ENCODE measurements around the gene WHRN.

Gene WHRN

DNA sequence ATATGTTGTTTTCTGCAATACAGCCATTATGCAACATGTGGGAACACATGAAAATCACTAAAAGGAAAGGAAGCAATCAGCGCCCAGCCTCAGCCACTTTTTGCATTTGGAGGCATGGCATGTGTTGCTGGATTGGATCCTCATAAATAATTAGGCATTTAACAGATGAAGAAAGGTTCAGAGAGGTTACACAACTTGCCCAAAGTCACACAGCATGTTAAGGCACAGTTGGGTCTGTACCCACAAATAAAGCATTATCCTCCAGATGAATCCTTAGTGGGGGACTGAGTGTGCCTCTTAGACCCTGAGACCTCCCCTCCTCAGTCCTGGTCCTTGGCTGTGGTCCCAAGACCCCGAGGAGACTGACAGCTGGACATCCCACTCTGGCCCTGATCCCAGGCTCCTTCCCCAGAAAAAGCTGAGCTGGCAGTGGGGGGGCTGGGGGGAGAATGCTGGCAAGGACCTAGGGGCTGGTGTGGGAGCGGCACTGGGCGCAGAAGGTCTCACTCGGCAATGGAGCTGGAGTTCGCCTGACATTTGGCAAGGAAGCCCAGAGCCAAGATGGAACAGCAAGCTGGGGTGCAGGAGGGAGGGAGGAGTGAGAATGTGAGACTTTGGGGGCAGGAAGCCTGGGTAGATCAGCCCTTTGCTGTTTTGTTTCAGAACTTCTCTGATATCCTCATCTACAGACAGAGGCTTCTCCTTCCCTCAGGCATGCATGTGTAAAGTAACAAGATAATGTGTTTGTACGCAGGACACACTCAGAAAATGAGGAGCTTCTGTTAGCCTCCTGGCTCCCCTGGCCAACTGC, 110.5 kb downstream of the WHRN start:
- DNase-seq: no peak

DNA sequence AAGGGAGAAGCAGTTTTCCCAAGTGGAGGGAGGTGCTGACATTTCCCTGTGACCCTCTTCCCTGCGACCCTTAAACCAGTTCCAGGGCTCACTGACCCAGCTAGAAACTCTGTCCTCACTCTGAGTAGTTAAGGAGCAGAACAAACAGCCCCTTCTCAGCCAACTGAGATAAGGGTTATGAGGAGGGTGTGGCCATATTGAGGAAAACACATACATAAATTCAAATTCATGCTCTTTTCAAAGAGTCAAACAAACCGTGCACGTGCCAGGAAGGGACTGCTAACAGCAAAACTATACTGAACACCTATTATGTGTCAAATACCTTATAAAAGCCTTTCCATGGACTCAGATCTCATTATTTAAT, 112.5 kb downstream of the WHRN start:
- DNase-seq: no peak

DNA sequence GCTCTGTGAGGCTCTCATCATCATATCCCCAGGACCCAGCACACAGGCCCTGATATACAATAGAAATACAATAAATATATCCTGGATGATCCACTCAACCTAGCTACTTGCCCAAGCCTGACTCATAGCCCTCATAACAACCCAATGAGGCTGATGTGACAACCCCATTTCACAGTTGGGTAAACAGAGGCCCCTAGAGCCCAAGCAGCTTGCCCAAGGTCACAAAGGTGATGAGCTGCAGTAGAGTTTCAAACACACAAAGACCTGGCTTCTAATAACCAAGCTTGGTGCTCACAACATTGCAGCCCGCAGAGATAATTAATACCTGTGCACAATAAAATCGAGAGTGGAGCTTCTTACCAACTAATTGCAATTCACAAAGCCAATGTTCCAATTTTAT, 114.3 kb downstream of the WHRN start:
- DNase-seq: no peak

DNA sequence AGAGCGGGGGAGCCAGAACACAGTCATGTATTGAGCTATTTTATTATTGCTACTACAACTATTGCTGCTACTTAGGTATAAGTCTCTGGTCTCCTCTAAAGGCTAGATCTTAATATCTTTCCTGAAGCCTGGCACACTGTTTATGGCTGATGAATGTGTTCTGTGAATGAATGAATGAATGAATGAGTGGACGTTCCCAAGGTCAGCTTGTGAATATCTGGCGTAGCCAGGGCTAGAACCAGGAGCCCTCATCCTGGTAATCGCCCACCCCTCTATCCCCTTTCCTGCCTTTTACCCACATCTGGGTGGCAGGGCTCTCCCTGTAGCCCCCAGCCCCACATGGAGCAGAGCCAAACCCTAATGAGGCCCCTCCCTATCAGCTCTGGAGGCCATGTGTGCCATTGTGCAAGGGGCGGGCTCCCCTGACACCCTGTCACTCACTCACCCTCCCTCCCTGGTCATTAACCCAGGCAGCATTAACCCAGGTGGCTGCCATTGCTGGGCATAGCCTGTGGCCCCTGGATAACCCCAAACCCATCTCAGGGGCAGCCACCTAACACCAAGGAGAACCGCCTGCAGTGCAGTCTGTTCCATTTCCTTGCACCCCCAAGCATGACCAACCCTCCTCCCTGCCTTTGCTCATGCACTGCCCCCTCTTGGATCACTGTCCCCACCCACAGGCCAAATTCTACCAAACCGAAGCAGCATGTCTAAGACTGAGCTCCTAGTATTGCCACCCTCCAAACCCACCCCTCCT, 115.5 kb downstream of the WHRN start:
- no peak for DNase-seq

DNA sequence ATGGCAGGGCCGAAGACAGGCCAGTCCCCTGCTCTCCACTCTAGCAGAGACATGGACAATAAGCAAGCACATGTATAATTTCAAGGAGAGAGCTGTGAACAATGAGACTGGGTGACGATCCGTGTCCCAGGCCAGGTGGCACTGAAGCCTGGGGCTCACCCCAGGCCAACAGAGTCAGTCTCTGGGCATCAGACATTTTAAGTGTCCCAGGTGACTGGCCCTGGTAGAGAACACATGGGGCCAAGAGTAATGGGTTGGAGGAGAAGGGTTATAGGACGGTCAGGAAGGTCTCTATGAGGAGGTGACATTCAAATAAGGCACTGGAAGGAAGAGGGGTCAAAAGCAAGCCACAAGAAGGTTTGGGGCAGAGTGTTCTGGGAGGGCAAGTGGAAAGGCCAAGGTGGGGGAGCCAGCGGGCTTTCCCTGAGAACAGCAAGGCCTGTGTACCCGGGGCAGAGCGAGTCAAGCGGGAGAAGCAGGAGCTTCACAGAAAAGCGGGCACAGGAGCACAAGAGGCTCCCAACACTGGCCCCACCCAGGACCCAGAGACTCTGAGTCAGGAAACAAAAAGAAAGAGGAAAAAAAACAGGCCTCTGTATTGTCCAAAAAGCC, 116.4 kb downstream of the WHRN start:
- DNase-seq: no peak

DNA sequence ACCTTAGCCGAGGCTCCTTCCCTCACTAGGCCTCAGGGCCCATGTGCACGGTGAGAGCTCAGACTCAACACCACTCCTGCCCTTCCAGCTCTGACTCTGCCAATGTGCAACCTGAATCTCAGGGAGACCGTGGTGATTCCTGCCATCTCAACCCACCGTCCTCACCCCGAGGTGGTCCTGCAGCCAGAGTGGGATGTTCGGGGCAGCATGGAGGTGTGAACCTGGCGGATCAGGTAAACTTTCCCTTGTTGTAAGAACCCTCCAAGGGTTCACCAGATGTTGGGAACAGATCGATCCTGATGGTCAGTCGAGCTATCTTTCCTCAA, 117.0 kb downstream of the WHRN start:
- DNase-seq: no peak

DNA sequence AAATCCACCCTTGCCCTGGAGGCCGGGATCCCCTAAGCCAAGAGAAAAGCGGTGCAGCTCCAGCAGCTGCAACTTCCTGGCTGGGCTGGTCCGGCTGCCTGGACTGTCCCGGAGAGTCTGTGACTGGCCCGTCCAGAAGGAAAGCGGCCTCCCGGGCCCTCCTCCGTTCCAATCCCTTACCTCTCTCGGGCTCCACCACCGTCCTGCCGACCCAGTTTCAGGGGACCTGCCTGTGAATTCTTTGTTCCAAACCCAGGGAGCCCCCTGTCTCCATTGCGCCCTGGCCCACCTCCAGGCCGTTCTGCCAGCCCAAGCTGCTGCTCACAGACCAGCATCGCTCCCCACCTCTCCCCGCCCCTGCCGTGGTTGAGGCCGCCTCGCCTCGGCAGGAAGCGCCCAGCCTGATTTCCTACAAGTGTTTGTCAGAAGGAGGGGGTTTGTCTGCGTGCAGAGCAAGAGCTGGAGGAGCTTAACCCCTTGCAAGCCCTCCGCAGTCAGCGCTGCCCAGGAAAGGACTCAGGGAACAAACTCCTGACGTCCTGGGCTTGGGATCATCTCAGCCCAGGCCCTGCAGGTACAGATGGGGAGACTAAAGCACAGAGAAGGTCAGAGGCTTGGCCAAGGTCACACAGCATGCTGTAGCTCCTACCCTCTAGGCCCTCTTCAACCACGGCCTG, 117.5 kb downstream of the WHRN start, which contains the start of gene AKNA:
Gene AKNA (minus strand): TSS at position 303 of the 677 bp plus-strand sequence. CDS start 6,649 bp downstream, outside the sequence.
- DNase-seq: peak; percentile 85

DNA sequence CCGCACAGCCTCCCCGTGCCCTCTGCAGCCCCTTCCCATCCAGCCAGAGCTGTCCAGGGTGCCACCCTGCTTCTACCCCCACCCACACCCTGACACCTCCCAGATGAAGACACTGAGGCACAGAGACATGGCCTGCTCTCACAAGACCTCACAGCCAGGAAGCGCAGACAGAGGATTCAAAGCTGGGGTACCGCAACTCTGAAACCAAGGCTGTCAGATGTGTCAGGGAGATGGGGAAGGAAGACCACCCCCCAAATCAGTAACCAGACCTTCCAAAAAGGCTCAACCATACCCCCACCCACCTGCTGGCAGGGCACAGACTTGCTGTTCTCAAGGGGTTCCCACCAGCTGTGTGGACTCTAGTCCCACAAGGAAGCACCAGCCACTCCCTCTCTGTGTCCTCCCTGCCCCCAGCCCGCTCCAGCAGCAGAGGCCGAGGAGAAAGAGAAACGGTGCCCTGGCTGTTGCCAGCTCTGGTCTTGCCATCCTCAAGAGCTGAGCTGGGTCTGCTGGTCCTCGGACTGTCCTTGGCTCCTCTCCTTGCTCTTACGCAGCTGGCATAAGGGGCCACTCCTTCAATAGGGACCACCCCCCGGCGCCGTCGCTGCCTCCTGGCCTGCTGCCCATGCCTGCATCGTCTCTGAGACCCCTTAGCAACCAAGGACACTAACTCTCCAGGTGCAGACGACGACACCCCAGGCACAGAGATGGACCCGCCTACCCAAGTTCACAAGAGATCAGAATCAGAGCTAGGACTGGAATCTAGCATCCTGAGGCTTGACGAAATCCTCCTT, 118.2 kb downstream of the WHRN start:
- DNase-seq: no peak

DNA sequence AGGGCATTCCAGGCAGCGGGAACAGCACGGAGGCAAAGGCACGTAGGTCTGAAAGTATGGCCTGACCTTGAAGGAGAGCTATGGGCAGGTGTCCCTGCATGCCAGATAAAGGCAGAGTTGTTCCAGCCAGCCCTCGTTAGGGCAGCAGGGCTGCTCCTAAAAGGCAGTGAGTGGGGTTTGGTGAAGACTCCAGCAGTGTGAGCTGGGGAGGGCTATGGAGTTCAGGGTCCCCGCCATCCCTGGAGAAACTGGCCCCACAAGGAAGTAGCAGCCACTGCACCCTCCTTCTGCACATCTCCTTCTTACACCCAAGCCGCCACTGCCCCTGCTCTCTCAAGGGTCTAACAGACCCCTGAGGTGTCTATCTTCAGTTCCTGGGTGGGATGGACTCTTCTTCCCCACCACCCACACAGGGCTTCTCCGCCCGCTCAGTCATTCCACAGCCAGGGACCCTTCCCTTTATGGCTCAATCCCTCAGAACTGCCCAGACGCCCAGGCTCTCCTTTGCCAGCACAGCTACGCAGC, 118.8 kb downstream of the WHRN start:
- DNase-seq: no peak

DNA sequence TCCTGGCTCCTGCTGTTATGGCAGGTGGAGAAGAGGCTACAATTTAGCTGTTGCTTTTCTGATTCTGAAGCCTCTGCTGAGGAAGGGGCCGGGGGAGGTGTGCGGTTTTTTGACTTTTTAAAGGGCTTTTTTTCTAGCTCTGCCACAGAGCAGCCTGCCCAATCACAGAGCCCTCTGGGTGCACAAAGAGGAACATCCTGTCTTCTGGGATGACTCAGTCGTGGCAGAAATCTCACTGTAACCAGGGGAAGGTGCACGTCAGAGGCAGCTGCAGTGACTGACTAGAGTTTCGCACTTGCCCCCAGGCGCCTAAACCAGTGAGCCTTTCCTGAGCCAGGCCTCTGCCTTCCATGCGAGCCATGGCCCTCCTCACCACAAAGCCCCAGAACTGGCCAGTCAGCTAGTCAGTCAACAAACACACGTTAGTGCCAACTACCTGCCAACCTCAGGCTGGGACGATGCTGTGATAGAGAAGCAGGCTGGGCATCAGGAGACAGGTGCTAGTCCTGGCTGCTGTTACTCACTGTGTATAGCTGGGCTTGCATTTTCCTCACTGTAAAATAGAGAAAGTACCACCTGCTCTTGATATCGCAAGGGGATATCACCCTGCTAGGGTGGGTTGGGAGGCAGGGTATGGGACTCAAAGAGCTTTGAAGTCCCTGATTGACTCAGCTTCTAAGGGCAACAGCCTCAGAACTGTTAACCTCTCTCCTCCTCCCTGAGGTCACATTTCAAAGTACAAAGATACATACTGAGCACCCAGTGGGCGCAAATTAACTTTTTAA, 119.7 kb downstream of the WHRN start:
- DNase-seq: peak; percentile 95

DNA sequence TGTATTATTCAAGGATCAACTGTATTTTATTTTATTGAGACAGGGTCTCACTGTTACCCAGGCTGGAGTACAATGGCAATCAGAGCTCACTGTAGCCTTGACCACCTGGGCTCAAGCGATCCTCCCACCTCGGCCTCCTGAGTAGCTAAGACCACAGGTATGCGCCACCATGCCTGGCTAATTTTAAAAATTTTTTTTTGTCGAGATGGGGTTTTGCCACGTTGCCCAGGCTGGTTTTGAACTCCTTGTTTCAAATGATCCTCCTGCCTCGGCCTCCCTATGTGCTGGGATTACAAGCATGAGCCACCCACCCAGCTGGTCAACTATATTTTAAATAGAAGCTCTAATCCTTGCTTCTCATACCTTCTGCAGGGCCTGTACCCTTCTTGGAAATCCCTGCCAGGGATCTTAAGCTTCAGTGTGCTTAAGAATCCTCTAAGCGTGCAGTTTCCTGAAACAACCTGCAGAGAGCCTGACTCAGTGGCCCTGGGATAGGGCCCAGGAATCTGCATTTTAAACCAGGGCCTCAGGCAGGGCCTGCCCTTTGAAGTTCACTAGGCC, 120.4 kb downstream of the WHRN start:
- no peak for DNase-seq

DNA sequence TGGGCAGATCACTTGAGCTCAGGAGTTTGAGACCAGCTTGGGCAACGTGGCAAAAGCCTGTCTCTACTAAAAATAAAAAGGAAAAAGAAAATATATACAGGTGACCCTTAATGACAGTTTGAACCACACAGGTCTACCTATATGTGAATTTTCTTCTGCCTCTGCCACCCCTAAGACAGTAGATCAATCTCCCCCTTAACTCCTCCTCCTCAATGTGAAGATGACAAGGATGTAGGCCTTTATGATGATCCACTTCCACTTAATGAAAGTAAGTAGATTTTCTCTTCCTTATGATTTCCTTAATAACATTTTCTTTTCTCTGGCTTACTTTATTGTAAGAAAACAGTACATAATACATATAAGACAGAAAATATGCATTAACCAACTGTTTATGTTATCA, 120.9 kb downstream of the WHRN start:
- no peak for DNase-seq

DNA sequence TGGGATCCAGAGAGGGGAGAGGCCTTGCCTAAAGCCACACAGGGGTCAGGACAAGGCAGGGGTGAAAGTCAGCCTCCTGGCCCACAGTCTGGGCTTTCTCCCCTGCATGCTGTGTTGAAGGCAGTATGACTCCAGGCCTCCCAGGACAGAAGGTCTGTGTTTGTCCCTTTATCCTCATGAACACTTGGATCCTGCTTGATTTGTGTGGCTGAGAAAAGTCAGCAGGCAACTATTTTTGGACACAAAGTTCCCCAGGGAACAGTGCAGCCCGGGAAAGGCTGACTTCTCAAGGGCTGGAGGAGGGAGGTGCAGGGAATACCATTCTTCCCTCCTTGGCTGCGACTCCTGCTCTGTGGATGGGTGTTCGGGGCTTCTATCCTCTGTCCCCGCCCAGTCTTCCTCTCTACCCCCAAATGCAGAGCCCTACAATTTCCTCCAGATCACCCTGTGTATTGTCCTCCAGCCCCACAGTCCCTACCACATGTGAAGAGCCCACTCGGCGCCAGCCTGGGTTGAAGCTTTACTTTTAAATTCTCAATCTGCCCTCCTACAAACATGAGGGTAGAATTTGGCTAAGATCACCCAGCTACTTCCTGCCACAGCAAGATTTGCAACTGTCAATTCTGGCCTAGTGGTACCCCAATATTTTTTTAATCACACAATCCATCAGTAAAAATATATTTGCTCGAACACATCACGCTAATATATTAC, 121.6 kb downstream of the WHRN start:
- DNase-seq: no peak

DNA sequence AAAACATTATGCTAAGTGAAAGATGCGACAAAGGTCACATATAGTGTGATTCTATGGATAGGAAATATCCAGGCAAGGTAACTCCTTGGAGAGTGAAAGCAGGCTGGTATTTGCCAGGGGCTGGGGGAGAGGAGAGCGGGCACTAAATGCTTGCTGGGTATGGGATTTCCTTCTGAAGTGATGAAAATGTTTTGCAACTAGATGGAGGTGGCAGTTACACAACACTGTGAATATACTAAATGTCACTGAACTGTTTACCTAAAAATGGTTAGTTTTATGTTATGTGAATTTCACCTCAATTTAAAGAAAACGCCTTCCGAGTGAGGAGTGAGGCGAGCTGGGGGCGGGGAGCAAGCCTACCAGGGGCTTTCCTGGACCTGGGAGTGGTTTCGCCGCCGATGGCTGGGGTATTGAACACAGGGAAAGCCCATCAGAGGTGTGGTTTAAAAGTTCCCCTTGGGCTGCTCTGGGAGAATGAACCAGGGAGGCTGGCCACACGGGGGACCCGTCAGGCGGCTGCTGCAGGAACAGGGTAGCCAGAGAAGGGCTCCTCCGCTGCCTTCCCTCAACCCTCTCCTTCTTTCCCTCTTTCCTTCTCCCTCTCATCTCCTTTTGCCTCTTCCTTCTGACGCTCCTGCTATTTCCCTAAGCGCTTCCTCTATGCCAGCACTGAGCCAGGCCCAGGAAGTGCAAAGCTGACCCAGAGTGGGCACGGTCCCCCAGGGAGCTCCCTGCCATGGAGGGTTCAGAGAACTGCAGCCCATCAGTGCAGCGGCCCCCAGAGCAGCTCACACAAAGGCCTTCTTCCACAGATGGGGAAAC, 122.4 kb downstream of the WHRN start:
- peak; percentile 70 for DNase-seq

DNA sequence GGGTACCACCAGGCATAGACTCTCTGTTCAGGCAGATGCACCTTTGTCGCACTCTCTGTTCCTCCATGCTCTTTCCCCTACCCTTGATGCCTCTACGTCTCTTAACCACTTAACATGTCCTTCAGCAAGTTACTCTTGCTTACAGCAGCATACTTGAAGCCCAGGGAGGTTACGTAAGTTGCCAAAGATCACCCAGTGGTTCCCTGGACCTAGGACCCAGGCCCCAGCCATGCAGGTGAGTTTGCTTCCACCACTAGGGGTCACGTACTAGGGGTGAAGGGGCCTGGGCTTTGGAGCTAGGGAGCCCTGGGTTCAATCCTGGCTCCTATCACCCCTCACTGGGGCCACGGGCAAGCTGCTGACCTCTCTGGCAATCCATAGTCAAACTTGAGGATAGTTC, 126.4 kb downstream of the WHRN start:
- DNase-seq: no peak

DNA sequence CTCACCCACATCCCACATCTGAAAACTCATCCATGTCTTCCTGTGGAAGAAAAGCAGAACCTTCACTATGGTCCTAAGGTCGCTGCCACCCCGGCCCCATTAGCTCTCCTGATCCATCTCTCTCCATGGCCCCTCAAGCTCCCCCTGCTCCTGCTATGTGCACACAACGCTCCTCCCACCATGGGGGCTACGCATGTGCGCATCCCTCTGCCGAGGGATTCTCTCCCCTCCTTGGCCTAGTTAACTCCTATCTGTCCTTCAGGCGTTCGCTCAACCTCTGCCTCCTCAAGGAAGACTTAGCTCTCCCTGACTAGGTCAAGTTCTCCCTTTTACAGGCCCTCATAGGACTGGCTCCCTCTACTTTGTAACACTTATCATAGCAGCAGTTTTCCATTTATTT, 127.3 kb downstream of the WHRN start:
- no peak for DNase-seq

DNA sequence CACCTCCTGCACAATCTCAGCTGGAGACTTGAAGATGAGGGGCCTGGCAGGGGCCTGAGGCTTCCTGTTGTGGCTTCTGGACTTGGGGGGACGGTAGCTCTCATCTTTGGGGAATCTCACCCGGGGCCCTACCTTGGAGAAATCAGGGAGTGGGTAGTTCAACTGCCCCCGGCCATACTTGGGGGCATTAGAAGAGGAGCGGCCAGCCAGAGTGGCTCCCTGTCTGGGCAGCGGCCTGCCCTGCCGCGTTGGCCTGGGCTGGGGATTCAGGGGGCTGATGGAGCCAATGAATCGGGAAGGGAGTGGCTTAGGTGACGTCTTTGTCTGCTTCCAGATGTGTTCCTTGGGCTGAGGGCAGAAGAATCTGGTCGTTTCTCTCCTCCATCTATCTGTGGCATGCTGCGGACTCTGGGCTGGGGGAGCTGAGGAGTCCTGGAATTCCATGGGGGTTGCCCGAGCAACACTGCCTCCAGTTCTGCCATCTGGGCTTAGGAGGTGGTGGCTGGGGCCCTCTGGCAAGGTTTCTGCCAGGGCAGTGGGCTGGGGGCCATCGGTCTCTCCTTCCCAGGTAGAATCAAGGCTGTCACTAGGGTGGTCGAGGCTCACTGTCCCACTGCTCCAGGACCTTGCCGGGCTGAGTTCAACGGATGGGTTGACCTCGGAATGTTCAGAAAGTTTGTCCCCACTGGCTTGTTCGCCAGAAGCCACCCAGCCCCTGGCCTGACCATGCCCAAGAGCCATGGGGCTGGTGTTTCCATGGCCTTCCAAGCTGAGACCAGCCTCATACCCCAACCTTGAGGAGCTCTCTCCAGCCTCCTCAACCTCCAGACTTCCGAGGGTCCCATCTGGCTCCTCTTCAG, 128.5 kb downstream of the WHRN start:
- no peak for DNase-seq

DNA sequence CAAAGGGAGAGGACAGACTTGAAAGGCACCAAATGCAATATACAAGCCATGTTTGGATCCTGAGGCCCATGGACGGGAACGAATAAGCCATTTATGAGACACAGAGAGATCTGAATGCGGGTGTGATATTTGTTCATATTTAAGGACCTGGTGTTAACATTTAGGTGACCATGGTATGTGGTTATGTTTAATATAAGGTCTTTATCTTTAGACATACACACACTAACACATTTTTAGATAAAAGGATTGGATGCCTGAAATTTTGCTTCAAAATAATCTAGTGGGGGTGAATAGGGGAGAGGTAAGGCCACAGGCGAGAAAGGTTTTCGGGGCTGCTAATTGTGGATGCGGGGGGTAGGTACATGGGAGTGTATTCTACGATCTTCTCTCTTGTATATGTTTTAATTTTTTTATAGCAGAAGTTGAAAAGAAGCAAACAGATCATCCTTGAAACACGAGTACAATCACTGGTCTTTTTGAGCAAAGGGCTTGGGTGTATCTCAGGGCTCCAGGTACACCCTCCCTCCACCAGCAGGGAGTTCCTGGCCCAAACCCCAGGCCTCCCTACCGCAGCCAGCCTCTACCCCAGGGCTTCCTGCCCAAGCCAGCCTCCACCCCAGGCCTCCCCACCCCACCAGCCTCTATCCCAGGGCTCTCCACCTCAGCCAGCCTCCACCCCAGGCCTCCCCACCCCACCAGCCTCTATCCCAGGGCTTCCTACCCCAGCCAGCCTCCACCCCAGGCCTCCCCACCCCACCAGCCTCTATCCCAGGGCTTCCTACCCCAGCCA, 129.7 kb downstream of the WHRN start:
- no peak for DNase-seq

Measured in central memory CD4-positive, alpha-beta T cell (primary cell).